SU-DHL-6 (cell line): ENCODE data around the gene ERAS.
"Not testable (repeated sequence)": the region's sequence is repeated elsewhere in the genome, so short reads cannot be mapped to it uniquely, and the experiment has no call there.

Experiments
- H2AFZ ChIP-seq: fragments of 200-600 bp; sonication (generic); 2 replicates; pipeline ENCODE4 v1.6.1; 2014; ENCODE audit warnings: low read depth, mild to moderate bottlenecking, moderate library complexity, mixed read lengths, antibody characterized with exemption, low read length; ENCODE audit not compliant: severe bottlenecking
- H3F3A ChIP-seq: fragments of 200-600 bp; shearing (Covaris generic); 2 replicates; pipeline ENCODE4 v1.6.0; 2016; ENCODE audit warnings: antibody characterized with exemption, mild to moderate bottlenecking; ENCODE audit not compliant: insufficient read depth
- H3K27ac ChIP-seq: fragments of 200-600 bp; sonication (generic); 2 replicates; pipeline ENCODE4 v1.5.1; 2016; ENCODE audit warnings: low read depth, mild to moderate bottlenecking, low read length, moderate library complexity, mixed read lengths
- H3K27me3 ChIP-seq: fragments of 200-600 bp; sonication (generic), shearing (Covaris generic); 2 replicates; pipeline ENCODE4 v1.6.0; 2014; ENCODE audit warnings: mild to moderate bottlenecking, low read length
- H3K36me3 ChIP-seq: fragments of 200-600 bp; sonication (generic); 2 replicates; pipeline ENCODE4 v1.6.1; 2014; ENCODE audit warnings: mild to moderate bottlenecking, low read length, mixed read lengths
- H3K4me2 ChIP-seq: fragments of 300-600, 200-600 bp; shearing (Covaris generic), sonication (generic); 2 replicates; pipeline ENCODE4 v1.6.0; 2014; ENCODE audit warnings: low read length, low read depth, mild to moderate bottlenecking; ENCODE audit not compliant: poor library complexity, severe bottlenecking
- H3K4me3 ChIP-seq: fragments of 200-600 bp; sonication (generic); 2 replicates; pipeline ENCODE4 v1.5.1; 2014; ENCODE audit warnings: antibody characterized with exemption, low read length, mild to moderate bottlenecking, mixed read lengths; ENCODE audit not compliant: insufficient read depth, poor library complexity, severe bottlenecking
- H3K79me2 ChIP-seq: fragments of 200-600 bp; sonication (generic); 2 replicates; pipeline ENCODE4 v1.6.1; 2014; ENCODE audit warnings: mild to moderate bottlenecking, low read length, moderate library complexity; ENCODE audit not compliant: insufficient read depth
- H3K9ac ChIP-seq: fragments of 200-600 bp; sonication (generic); 2 replicates; pipeline ENCODE4 v1.7.0; 2014; ENCODE audit warnings: mild to moderate bottlenecking, low read length
- H3K9me2 ChIP-seq: fragments of 200-600 bp; sonication (generic); replicated peaks from 2 replicates; pipeline ENCODE4 v1.6.1; 2014; ENCODE audit warnings: low read length; ENCODE audit not compliant: insufficient read depth
- H3K9me3 ChIP-seq: fragments of 200-600 bp; sonication (generic); 2 replicates; pipeline ENCODE4 v1.6.1; 2014; ENCODE audit warnings: low read length, mixed read lengths; ENCODE audit not compliant: insufficient read depth
- H4K20me1 ChIP-seq: fragments of 200-600 bp; sonication (generic); 2 replicates; pipeline ENCODE4 v1.6.1; 2014; ENCODE audit warnings: low read depth, mild to moderate bottlenecking, antibody characterized with exemption, low read length, moderate library complexity, mixed read lengths
- EZH2phosphoT487 ChIP-seq: fragments of 200-600 bp; sonication (generic), shearing (Covaris generic); conservative IDR thresholded peaks from 2 replicates; pipeline ENCODE4 v1.6.1; 2018; ENCODE audit warnings: mild to moderate bottlenecking, antibody characterized with exemption, low read length, moderate library complexity, mixed read lengths
- TF ChIP-seq, protein P1 (sequence below): fragments of 200-600 bp; sonication (generic); IDR thresholded peaks from one replicate; pipeline ENCODE4 v1.5.1; 2017; ENCODE audit warnings: antibody characterized with exemption, mild to moderate bottlenecking, low read length, moderate library complexity; ENCODE audit not compliant: insufficient read depth, poor library complexity, severe bottlenecking

ERAS gene

DNA sequence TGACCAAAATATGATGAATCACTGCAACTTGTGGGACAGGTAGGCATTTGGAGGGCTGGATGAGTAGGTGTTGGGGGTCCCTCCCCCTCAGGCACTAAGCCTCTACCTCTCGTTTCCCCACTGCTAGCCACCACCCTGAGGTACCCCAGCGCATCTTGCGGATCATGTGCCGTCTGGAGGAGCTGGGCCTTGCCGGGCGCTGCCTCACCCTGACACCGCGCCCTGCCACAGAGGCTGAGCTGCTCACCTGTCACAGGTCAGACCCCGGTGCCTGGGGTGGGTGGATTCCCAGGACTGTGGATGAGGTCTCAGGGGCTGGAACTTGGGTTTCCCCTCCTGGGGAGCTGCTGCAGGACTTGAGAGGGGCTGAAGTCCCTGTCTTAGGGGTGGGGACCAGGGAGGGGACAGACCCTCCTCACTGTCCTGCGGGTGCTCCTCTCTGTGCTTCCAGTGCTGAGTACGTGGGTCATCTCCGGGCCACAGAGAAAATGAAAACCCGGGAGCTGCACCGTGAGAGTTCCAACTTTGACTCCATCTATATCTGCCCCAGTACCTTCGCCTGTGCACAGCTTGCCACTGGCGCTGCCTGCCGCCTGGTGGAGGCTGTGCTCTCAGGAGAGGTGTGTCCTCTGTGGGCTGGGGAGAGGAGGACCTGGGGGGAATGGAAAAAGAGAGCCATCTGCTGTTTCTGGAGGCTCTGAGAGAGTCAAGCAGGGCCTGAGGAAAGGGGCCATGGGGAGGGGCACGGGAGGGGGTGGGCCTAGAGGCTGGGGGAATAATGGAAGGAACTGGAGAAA, 10.1 kb upstream of the ERAS start:
- no peaks in the 10 kb centered on the region for H4K20me1 ChIP-seq
- no peaks in the 10 kb centered on the region for H3K9me2 ChIP-seq
- H3K4me3 ChIP-seq = no peak overlapping the region
- no peak overlapping the region for H2AFZ ChIP-seq
- H3K79me2 ChIP-seq = no peaks in the 10 kb centered on the region
- no peaks in the 10 kb centered on the region for H3K9me3 ChIP-seq
- H3K27me3 ChIP-seq = no peaks in the 10 kb centered on the region
- no peak overlapping the region for H3K9ac ChIP-seq
- no peaks in the 10 kb centered on the region for H3F3A ChIP-seq
- no peak for TF ChIP-seq EZH2phosphoT487
- TF ChIP-seq, protein P1, sequence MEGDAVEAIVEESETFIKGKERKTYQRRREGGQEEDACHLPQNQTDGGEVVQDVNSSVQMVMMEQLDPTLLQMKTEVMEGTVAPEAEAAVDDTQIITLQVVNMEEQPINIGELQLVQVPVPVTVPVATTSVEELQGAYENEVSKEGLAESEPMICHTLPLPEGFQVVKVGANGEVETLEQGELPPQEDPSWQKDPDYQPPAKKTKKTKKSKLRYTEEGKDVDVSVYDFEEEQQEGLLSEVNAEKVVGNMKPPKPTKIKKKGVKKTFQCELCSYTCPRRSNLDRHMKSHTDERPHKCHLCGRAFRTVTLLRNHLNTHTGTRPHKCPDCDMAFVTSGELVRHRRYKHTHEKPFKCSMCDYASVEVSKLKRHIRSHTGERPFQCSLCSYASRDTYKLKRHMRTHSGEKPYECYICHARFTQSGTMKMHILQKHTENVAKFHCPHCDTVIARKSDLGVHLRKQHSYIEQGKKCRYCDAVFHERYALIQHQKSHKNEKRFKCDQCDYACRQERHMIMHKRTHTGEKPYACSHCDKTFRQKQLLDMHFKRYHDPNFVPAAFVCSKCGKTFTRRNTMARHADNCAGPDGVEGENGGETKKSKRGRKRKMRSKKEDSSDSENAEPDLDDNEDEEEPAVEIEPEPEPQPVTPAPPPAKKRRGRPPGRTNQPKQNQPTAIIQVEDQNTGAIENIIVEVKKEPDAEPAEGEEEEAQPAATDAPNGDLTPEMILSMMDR = no peak
- no peak overlapping the region for H3K27ac ChIP-seq
- no peak overlapping the region for H3K4me2 ChIP-seq
- no peaks in the 10 kb centered on the region for H3K36me3 ChIP-seq

DNA sequence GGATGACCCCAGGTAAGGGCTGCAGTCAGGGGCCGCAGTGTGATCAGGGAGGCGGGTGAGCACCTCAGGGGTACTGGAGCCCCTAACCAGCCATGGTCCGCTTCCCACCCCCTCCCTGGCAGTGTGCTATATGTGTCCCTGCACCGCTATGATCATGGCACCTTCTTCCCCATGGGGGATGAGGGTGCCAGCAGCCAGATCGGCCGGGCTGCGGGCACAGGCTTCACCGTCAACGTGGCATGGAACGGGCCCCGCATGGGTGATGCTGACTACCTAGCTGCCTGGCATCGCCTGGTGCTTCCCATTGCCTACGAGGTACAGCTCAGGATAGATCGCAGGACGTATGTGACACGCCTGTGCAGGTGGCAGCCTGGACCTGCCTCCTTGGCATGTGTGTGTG, 8.2 kb upstream of the ERAS start:
- no peak overlapping the region for H3K27ac ChIP-seq
- no peak overlapping the region for H3K4me3 ChIP-seq
- no peaks in the 10 kb centered on the region for H3K9me2 ChIP-seq
- H3K36me3 ChIP-seq = no peaks in the 10 kb centered on the region
- no peaks in the 10 kb centered on the region for H3K27me3 ChIP-seq
- H3K79me2 ChIP-seq = no peaks in the 10 kb centered on the region
- H3F3A ChIP-seq = no peaks in the 10 kb centered on the region
- no peaks in the 10 kb centered on the region for H3K9me3 ChIP-seq
- H4K20me1 ChIP-seq = no peaks in the 10 kb centered on the region
- H3K4me2 ChIP-seq = no peak overlapping the region
- H3K9ac ChIP-seq = no peak overlapping the region
- TF ChIP-seq, protein P1 = no peak
- no peak for TF ChIP-seq EZH2phosphoT487
- no peak overlapping the region for H2AFZ ChIP-seq

DNA sequence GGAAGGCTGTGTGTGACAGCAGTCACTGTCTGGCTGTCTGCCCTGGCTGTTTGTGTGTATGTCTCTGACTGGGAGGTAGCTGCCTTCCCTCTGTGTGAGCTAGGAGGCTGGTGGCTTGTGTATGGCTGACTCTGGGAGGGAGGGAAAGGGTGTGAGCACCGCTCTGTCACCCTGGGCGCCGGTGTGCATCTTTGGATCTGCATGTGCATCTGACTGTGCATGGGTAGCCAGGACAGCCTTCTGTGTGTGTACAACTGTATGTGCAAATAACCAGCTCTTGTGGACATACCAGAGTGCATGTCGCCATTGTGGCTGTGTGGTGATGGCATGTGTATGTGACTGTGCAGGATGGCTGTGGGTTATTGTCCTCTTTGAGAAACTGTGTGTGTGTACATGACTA, 7.4 kb upstream of the ERAS start:
- Histone ChIP-seq H3F3A (no peaks in the 10 kb centered on the region), H3K36me3 (no peaks in the 10 kb centered on the region), H3K27ac (no peak overlapping the region), H3K9me2 (no peaks in the 10 kb centered on the region), H2AFZ (no peak overlapping the region), H3K4me2 (no peak overlapping the region), H3K4me3 (no peak overlapping the region), H3K9me3 (no peaks in the 10 kb centered on the region), H3K79me2 (no peaks in the 10 kb centered on the region), H4K20me1 (no peaks in the 10 kb centered on the region), H3K27me3 (no peaks in the 10 kb centered on the region), H3K9ac (no peak overlapping the region)
- TF ChIP-seq EZH2phosphoT487 = no peak
- TF ChIP-seq, protein P1 = no peak

DNA sequence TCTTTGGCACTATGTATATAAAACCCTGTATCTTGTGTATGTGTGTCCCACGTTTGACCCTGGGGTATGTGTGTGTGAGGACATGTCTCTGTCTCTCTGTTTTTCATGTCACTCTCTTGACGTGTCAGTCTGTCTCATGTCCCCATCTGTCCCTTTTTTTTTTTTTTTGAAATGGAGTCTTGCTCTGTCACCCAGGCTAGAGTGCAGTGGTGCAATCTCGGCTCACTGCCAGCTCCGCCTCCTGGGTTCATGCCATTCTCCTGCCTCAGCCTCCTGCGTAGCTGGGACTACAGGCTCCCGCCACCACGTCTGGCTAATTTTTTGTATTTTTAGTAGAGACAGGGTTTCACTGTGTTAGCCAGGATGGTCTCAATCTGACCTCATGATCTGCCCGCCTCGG, 6.9 kb upstream of the ERAS start:
- H3K9me2 ChIP-seq, H3K9ac ChIP-seq, H3K27ac ChIP-seq: not testable (repeated sequence)

More for the DNA sequence above, 6.9 kb upstream of the ERAS start:
- H2AFZ ChIP-seq, H3K4me3 ChIP-seq, H3K9me3 ChIP-seq, H3K27me3 ChIP-seq, H4K20me1 ChIP-seq, H3K79me2 ChIP-seq, H3F3A ChIP-seq, H3K4me2 ChIP-seq, H3K36me3 ChIP-seq: not testable (repeated sequence)
